GM12878 (cell line): ENCODE results near the gene NUP54. TPM values are rescaled to one million over a fixed set of nuclear protein-coding genes. Genes with fewer than 3 reads are reported as not detected.

Experiments
- ATAC-seq: fragments of 200-7000 bp; cut with Tn5 transposase; 3 replicates; pipeline ENCODE4 v1.9.1; 2020; ENCODE audit warnings: mild to moderate bottlenecking, moderate library complexity
- BruUV-seq: library from RNA; stranded (reverse); fragments of 400-500 nt; replicated peaks from 2 replicates; lab custom pipeline; 2021; lab: Mats Ljungman, UMichigan
- CTCF ChIA-PET: fragments of 300-600 bp; sonication (Branson Sonifier 250); formaldehyde crosslinking; extraction: SDS; loops from one replicate; lab custom pipeline; 2021; ENCODE audit warnings: inconsistent platforms; lab: Yijun Ruan, JAX
- POLR2A ChIA-PET: fragments of 350-600 bp; formaldehyde crosslinking; extraction: SDS; loops from one replicate; lab custom pipeline; 2021; ENCODE audit warnings: inconsistent platforms; lab: Charles Lee
- RAD21 ChIA-PET: fragments of 300-600 bp; sonication (Branson Sonifier 250); formaldehyde crosslinking; loops from one replicate; lab custom pipeline; 2023; ENCODE audit warnings: antibody characterized with exemption; ENCODE audit not compliant: unreplicated experiment; lab: Charles Lee
- SMC1A ChIA-PET: fragments of 300-600 bp; sonication (Branson Sonifier 250); formaldehyde crosslinking; loops from one replicate; lab custom pipeline; 2023; ENCODE audit not compliant: unreplicated experiment, uncharacterized antibody; lab: Charles Lee
- DNase-seq: peaks from one replicate; pipeline ENCODE4 v3.0.0-alpha.2; 2011; ENCODE audit warnings: low read depth, low spot score
- FAIRE-seq: peaks from 3 replicates; lab custom pipeline; 2011; peaks lifted over from hg19 to GRCh38; lab: Jason Lieb, UNC
- H2AFZ ChIP-seq: 2 replicates; pipeline ENCODE4 v1.6.0; 2011; ENCODE audit warnings: low read depth, low read length, control low read depth; ENCODE audit not compliant: control insufficient read depth
- H3K27ac ChIP-seq: 2 replicates; pipeline ENCODE4 v1.5.1; 2011; ENCODE audit warnings: control low read depth; ENCODE audit not compliant: control insufficient read depth, insufficient read depth
- H3K27me3 ChIP-seq, 2 experiments: replicated peaks in 1 of 2; 2 replicates each; pipeline versions ENCODE4 v1.6.0 to v1.6.1; 2011; ENCODE audit warnings: low read length in 1 of 2; ENCODE audit not compliant: control insufficient read depth in 2 of 2, insufficient read depth in 2 of 2
- H3K36me3 ChIP-seq, 2 experiments: 2 replicates each; pipeline ENCODE4 v1.5.1; 2011; ENCODE audit warnings: low read length in 1 of 2; ENCODE audit not compliant: control insufficient read depth in 2 of 2, insufficient read depth in 2 of 2
- H3K4me1 ChIP-seq: 2 replicates; pipeline ENCODE4 v1.6.1; 2011; ENCODE audit warnings: mild to moderate bottlenecking, low read length, moderate library complexity, mixed read lengths; ENCODE audit not compliant: control insufficient read depth, insufficient read depth
- H3K4me2 ChIP-seq: 2 replicates; pipeline ENCODE4 v1.6.0; 2011; ENCODE audit warnings: control low read depth; ENCODE audit not compliant: control insufficient read depth, insufficient read depth
- H3K4me3 ChIP-seq: fragments of 200-600 bp; sonication (generic); 2 replicates; pipeline ENCODE4 v1.5.1; 2016
- H3K79me2 ChIP-seq: 2 replicates; pipeline ENCODE4 v1.6.0; 2011; ENCODE audit warnings: low read length; ENCODE audit not compliant: control insufficient read depth, insufficient read depth
- H3K9ac ChIP-seq: 2 replicates; pipeline ENCODE4 v1.8.0; 2011; ENCODE audit warnings: low read length, control low read depth, mixed read lengths; ENCODE audit not compliant: control insufficient read depth, insufficient read depth
- H3K9me3 ChIP-seq: replicated peaks from 3 replicates; pipeline ENCODE4 v1.5.1; 2011; ENCODE audit warnings: mild to moderate bottlenecking, low read length; ENCODE audit not compliant: control insufficient read depth, insufficient read depth
- H4K20me1 ChIP-seq: 2 replicates; pipeline ENCODE4 v1.6.0; 2011; ENCODE audit not compliant: control insufficient read depth, insufficient read depth
- CEBPB ChIP-seq, 2 experiments: fragments of 150-350 bp in 1 of 2; IDR thresholded peaks; 2 replicates each; pipeline ENCODE4 v1.6.1; 2012 to 2014; ENCODE audit warnings: low read depth in 2 of 2, low read length in 2 of 2, borderline replicate concordance in 1 of 2, inconsistent platforms in 1 of 2
- EP300 ChIP-seq, 2 experiments: fragments of 150-350 bp in 1 of 2; IDR thresholded peaks; 2 replicates each; pipeline ENCODE4 v1.6.1; 2011 to 2012; ENCODE audit warnings: low read depth in 2 of 2, low read length in 2 of 2, borderline replicate concordance in 1 of 2, improper control_type of control experiment in 1 of 2, inconsistent platforms in 1 of 2; ENCODE audit not compliant: control insufficient read depth in 1 of 2
- FOS ChIP-seq: IDR thresholded peaks from 3 replicates; pipeline ENCODE4 v1.6.1; 2011; ENCODE audit warnings: borderline replicate concordance; ENCODE audit not compliant: insufficient read length; ENCODE audit errors: extremely low read depth
- MXI1 ChIP-seq: fragments of 150-350 bp; IDR thresholded peaks from 2 replicates; pipeline ENCODE4 v1.6.1; 2011; ENCODE audit warnings: low read depth, mild to moderate bottlenecking, inconsistent platforms, low read length, improper control_type of control experiment
- POU2F2 ChIP-seq: IDR thresholded peaks from 3 replicates; pipeline ENCODE4 v1.6.1; 2011; ENCODE audit warnings: low read depth, mild to moderate bottlenecking, low read length, borderline replicate concordance
- SMC3 ChIP-seq: IDR thresholded peaks from 2 replicates; pipeline ENCODE4 v1.6.1; 2011; ENCODE audit warnings: low read length, improper control_type of control experiment, borderline replicate concordance
- SP1 ChIP-seq: IDR thresholded peaks from one replicate; pipeline ENCODE4 v1.6.1; 2011; ENCODE audit warnings: low read depth, low read length
- STAT3 ChIP-seq: IDR thresholded peaks from 2 replicates; pipeline ENCODE4 v1.6.1; 2011; ENCODE audit warnings: low read depth, low read length, improper control_type of control experiment
- TAF1 ChIP-seq: IDR thresholded peaks from 2 replicates; pipeline ENCODE4 v1.6.1; 2011; ENCODE audit warnings: mild to moderate bottlenecking, low read depth, low read length, borderline replicate concordance
- TARDBP ChIP-seq: IDR thresholded peaks from 2 replicates; pipeline ENCODE4 v1.6.1; 2016; ENCODE audit warnings: borderline replicate concordance
- TCF7 ChIP-seq: IDR thresholded peaks from 2 replicates; pipeline ENCODE4 v1.6.1; 2014; ENCODE audit warnings: antibody characterized with exemption, borderline replicate concordance
- ZBED1 ChIP-seq: IDR thresholded peaks from 2 replicates; pipeline ENCODE4 v1.6.1; 2016; ENCODE audit warnings: borderline replicate concordance
- WGBS: methylation state at CpG from one replicate; pipeline ENCODE4 v1.1.6; 2016; ENCODE audit warnings: low lambda C conversion rate; ENCODE audit not compliant: insufficient replicate concordance, insufficient coverage; ENCODE audit errors: missing lambda C conversion rate; 5-methylcytosine and 5-hydroxymethylcytosine counted together
- in situ Hi-C: fragments of 300-500 bp; cut with MboI; formaldehyde crosslinking; loops from 9 replicates; pipeline ENCODE4 v1.14.3; 2018; ENCODE audit warnings: mixed read lengths
- intact Hi-C: fragments of 100-400 bp; cut with micrococcal nuclease; formaldehyde crosslinking; loops from one replicate; pipeline ENCODE4 v1.14.2; 2022; ENCODE audit not compliant: unreplicated experiment
- polyA plus RNA-seq, 11 experiments: library from polyadenylated mRNA; depleted of rRNA in 4 of 11; unstranded in 6 of 11; stranded (reverse) in 5 of 11; fragments of >200 nt; fragmentation: Nextera tagmentation in 4 of 11; fragmentation: Illumina TruSeq in 1 of 11; extraction: Ambion mirVana in 4 of 11; extraction: Trizol in 1 of 11; gene quantifications; 1 replicate in 1 of 11; 2 replicates in 10 of 11; pipeline versions ENCODE4 v1.2.1 to v1.2.3, GENCODE V29; 2011 to 2016; ENCODE audit warnings: inconsistent platforms in 2 of 11, missing spikeins in 2 of 11, low read depth in 1 of 11
- total RNA-seq, 4 experiments: library from RNA; depleted of rRNA in 3 of 4; stranded (reverse); fragments of >200 nt in 3 of 4; fragmentation: Illumina TruSeq in 1 of 4; extraction: Trizol in 1 of 4; gene quantifications; 2 replicates each; pipeline versions ENCODE4 v1.2.1 to v1.2.3, GENCODE V29; 2013 to 2021
- TF ChIP-seq, protein P1 (sequence below), 3 experiments: IDR thresholded peaks in 2 of 3; conservative IDR thresholded peaks in 1 of 3; 2 replicates each; pipeline ENCODE4 v1.5.1; 2011; ENCODE audit warnings: low read depth in 3 of 3, low read length in 3 of 3, mild to moderate bottlenecking in 3 of 3, control low read depth in 2 of 3, moderate library complexity in 2 of 3, inconsistent platforms in 1 of 3, mixed read lengths in 1 of 3; ENCODE audit not compliant: control insufficient read depth in 2 of 3, insufficient read depth in 1 of 3; ENCODE audit errors: extremely low read depth in 1 of 3
- TF ChIP-seq, protein P2 (sequence below): IDR thresholded peaks from 2 replicates; pipeline ENCODE4 v1.6.1; 2011; ENCODE audit warnings: mild to moderate bottlenecking, low read depth, low read length, moderate library complexity; ENCODE audit not compliant: insufficient replicate concordance
- TF ChIP-seq, protein P3 (sequence below): fragments of 450-650 bp; IDR thresholded peaks from 2 replicates; pipeline ENCODE4 v1.6.1; 2017; ENCODE audit warnings: low read depth, mild to moderate bottlenecking, moderate library complexity
- TF ChIP-seq, protein P4 (sequence below): fragments of 150-350 bp; IDR thresholded peaks from 2 replicates; pipeline ENCODE4 v1.6.1; 2014; ENCODE audit warnings: mild to moderate bottlenecking, low read depth, low read length
- TF ChIP-seq, protein P5 (sequence below): IDR thresholded peaks from 2 replicates; pipeline ENCODE4 v1.6.1; 2011; ENCODE audit warnings: borderline replicate concordance, low read depth, mild to moderate bottlenecking, moderate library complexity, low read length; ENCODE audit not compliant: insufficient read depth, poor library complexity, severe bottlenecking

Gene NUP54
- total and polyA plus RNA-seq, 10 of the 15 experiments (the other 5 are each of a cell fraction or from before 2014, with no cell fraction given): 17.5 to 69.0 (median 42.3) TPM

DNA sequence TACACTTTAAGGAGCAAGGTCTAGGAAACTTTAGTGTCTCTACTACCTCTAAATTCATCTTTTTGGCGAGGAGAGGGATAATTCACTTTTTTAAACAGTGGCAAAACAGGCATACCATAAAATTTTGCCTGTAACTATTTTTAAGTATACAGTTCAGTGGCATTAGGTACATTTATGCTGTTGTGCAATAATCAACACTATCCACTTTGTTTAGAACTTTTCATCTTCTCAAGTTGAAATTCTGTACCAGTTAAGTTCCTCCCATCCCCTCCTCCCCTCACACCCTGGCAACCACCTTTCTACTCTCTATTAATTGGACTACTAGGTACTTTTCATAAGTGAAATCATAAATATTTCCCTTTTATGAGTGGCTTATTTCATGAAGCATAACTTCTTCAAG lies 31.4 kb downstream of the NUP54 start:
- Histone ChIP-seq H3K27me3 (no peaks in the 10 kb centered on the region), H3K9ac (no peak overlapping the region), H3K79me2 (no peaks in the 10 kb centered on the region), H3K27ac (no peak overlapping the region), H4K20me1 (no peaks in the 10 kb centered on the region), H3K9me3 (no peaks in the 10 kb centered on the region), H3K4me3 (no peak overlapping the region), H3K4me2 (no peak overlapping the region), H2AFZ (no peak overlapping the region), H3K36me3 (peaks cover 0 to 17% of the 10 kb centered on the region in 2 experiments; a peak in 3 of 4 replicates), H3K4me1 (no peaks in the 10 kb centered on the region)
- WGBS: 100% methylated on average over 1 of the region's 1 CpG
- intact Hi-C loops: no loop called here
- no TSS peak for BruUV-seq
- ATAC-seq: no peak
- DNase-seq: no peak
- in situ Hi-C loops: no loop called here
- ChIA-PET SMC1A (no interaction called here), RAD21 (no interaction called here), CTCF (no interaction called here), POLR2A (no interaction called here)
- FAIRE-seq: no peak
- TF ChIP-seq STAT3 (no peak), TCF7 (no peak), POU2F2 (no peak), TARDBP (no peak), SMC3 (no peak), ZBED1 (no peak), SP1 (no peak), MXI1 (no peak), TAF1 (no peak), CEBPB (IDR thresholded peaks at IDR 0.05; ENCODE audit: borderline replicate concordance in 1 of 2, low read depth in 2 of 2, low read length in 2 of 2) (no peak), EP300 (IDR thresholded peaks at IDR 0.05; ENCODE audit: borderline replicate concordance in 1 of 2, control insufficient read depth in 1 of 2, low read depth in 2 of 2, low read length in 2 of 2) (no peak), FOS (no peak)
- TF ChIP-seq, protein P1, sequence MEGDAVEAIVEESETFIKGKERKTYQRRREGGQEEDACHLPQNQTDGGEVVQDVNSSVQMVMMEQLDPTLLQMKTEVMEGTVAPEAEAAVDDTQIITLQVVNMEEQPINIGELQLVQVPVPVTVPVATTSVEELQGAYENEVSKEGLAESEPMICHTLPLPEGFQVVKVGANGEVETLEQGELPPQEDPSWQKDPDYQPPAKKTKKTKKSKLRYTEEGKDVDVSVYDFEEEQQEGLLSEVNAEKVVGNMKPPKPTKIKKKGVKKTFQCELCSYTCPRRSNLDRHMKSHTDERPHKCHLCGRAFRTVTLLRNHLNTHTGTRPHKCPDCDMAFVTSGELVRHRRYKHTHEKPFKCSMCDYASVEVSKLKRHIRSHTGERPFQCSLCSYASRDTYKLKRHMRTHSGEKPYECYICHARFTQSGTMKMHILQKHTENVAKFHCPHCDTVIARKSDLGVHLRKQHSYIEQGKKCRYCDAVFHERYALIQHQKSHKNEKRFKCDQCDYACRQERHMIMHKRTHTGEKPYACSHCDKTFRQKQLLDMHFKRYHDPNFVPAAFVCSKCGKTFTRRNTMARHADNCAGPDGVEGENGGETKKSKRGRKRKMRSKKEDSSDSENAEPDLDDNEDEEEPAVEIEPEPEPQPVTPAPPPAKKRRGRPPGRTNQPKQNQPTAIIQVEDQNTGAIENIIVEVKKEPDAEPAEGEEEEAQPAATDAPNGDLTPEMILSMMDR (IDR thresholded peaks at IDR 0.05 in 2 of 3, conservative IDR thresholded peaks at IDR 0.05 in 1 of 3; ENCODE audit: control insufficient read depth in 2 of 3, extremely low read depth in 1 of 3, insufficient read depth in 1 of 3, low read depth in 3 of 3, low read length in 3 of 3): no peak
- TF ChIP-seq, protein P2, sequence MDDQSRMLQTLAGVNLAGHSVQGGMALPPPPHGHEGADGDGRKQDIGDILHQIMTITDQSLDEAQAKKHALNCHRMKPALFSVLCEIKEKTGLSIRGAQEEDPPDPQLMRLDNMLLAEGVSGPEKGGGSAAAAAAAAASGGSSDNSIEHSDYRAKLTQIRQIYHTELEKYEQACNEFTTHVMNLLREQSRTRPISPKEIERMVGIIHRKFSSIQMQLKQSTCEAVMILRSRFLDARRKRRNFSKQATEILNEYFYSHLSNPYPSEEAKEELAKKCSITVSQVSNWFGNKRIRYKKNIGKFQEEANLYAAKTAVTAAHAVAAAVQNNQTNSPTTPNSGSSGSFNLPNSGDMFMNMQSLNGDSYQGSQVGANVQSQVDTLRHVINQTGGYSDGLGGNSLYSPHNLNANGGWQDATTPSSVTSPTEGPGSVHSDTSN: no peak
- TF ChIP-seq, protein P3, sequence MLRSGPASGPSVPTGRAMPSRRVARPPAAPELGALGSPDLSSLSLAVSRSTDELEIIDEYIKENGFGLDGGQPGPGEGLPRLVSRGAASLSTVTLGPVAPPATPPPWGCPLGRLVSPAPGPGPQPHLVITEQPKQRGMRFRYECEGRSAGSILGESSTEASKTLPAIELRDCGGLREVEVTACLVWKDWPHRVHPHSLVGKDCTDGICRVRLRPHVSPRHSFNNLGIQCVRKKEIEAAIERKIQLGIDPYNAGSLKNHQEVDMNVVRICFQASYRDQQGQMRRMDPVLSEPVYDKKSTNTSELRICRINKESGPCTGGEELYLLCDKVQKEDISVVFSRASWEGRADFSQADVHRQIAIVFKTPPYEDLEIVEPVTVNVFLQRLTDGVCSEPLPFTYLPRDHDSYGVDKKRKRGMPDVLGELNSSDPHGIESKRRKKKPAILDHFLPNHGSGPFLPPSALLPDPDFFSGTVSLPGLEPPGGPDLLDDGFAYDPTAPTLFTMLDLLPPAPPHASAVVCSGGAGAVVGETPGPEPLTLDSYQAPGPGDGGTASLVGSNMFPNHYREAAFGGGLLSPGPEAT: no peak
- TF ChIP-seq, protein P4, sequence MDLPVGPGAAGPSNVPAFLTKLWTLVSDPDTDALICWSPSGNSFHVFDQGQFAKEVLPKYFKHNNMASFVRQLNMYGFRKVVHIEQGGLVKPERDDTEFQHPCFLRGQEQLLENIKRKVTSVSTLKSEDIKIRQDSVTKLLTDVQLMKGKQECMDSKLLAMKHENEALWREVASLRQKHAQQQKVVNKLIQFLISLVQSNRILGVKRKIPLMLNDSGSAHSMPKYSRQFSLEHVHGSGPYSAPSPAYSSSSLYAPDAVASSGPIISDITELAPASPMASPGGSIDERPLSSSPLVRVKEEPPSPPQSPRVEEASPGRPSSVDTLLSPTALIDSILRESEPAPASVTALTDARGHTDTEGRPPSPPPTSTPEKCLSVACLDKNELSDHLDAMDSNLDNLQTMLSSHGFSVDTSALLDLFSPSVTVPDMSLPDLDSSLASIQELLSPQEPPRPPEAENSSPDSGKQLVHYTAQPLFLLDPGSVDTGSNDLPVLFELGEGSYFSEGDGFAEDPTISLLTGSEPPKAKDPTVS: no peak
- TF ChIP-seq, protein P5, sequence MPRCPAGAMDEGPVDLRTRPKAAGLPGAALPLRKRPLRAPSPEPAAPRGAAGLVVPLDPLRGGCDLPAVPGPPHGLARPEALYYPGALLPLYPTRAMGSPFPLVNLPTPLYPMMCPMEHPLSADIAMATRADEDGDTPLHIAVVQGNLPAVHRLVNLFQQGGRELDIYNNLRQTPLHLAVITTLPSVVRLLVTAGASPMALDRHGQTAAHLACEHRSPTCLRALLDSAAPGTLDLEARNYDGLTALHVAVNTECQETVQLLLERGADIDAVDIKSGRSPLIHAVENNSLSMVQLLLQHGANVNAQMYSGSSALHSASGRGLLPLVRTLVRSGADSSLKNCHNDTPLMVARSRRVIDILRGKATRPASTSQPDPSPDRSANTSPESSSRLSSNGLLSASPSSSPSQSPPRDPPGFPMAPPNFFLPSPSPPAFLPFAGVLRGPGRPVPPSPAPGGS: no peak
